Calu3 (cell line): Measurements from ENCODE around the gene HOXA3. TPM values are rescaled to one million over a fixed set of nuclear protein-coding genes. Genes with fewer than 3 reads are reported as not detected.
A peak's percentile ranks its signal among the peaks of the same experiment; 100 is the strongest.

Source experiments
- BruUV-seq: library from RNA; stranded (reverse); fragments of 400-500 nt; replicated peaks from 2 replicates; lab custom pipeline; 2021; lab: Mats Ljungman, UMichigan
- CTCF ChIA-PET: fragments of 300-600 bp; sonication (Branson Sonifier 250); formaldehyde crosslinking; loops from one replicate; lab custom pipeline; 2022; ENCODE audit warnings: antibody characterized with exemption; lab: Charles Lee
- DNase-seq: peaks from one replicate; pipeline ENCODE4 v3.0.0; 2022
- H3K27ac Mint-ChIP-seq: one replicate; pipeline ENCODE4 v1.8.0; 2022; ENCODE audit warnings: mixed read lengths; ENCODE audit not compliant: unreplicated experiment
- H3K27me3 Mint-ChIP-seq: one replicate; pipeline ENCODE4 v1.8.0; 2022; ENCODE audit warnings: mixed read lengths; ENCODE audit not compliant: unreplicated experiment
- H3K36me3 Mint-ChIP-seq: one replicate; pipeline ENCODE4 v1.8.0; 2022; ENCODE audit warnings: mild to moderate bottlenecking, moderate library complexity, mixed read lengths; ENCODE audit not compliant: insufficient read depth, unreplicated experiment
- H3K4me1 Mint-ChIP-seq: one replicate; pipeline ENCODE4 v1.8.0; 2022; ENCODE audit warnings: mild to moderate bottlenecking, low read depth, mixed read lengths; ENCODE audit not compliant: unreplicated experiment
- H3K4me3 Mint-ChIP-seq: one replicate; pipeline ENCODE4 v1.8.0; 2022; ENCODE audit warnings: mild to moderate bottlenecking, low read depth, moderate library complexity, mixed read lengths; ENCODE audit not compliant: unreplicated experiment
- H3K9me3 Mint-ChIP-seq: one replicate; pipeline ENCODE4 v1.8.0; 2022; ENCODE audit warnings: low read depth, mixed read lengths; ENCODE audit not compliant: unreplicated experiment
- intact Hi-C: fragments of 100-400 bp; cut with micrococcal nuclease; formaldehyde crosslinking; loops from one replicate; pipeline ENCODE4 v1.10.0; 2022; ENCODE audit not compliant: unreplicated experiment
- total RNA-seq: library from RNA; stranded (reverse); gene quantifications from 2 replicates; pipeline ENCODE4 v1.2.3, GENCODE V29; 2022
- TF ChIP-seq, protein P1 (sequence below): fragments of 200-600 bp; IDR thresholded peaks from one replicate; pipeline ENCODE4 v1.8.0; 2022; ENCODE audit warnings: antibody characterized with exemption; ENCODE audit not compliant: unreplicated experiment

The HOXA3 gene
- total RNA-seq, 1 experiment from 2014 or later = 20.9 TPM

DNA sequence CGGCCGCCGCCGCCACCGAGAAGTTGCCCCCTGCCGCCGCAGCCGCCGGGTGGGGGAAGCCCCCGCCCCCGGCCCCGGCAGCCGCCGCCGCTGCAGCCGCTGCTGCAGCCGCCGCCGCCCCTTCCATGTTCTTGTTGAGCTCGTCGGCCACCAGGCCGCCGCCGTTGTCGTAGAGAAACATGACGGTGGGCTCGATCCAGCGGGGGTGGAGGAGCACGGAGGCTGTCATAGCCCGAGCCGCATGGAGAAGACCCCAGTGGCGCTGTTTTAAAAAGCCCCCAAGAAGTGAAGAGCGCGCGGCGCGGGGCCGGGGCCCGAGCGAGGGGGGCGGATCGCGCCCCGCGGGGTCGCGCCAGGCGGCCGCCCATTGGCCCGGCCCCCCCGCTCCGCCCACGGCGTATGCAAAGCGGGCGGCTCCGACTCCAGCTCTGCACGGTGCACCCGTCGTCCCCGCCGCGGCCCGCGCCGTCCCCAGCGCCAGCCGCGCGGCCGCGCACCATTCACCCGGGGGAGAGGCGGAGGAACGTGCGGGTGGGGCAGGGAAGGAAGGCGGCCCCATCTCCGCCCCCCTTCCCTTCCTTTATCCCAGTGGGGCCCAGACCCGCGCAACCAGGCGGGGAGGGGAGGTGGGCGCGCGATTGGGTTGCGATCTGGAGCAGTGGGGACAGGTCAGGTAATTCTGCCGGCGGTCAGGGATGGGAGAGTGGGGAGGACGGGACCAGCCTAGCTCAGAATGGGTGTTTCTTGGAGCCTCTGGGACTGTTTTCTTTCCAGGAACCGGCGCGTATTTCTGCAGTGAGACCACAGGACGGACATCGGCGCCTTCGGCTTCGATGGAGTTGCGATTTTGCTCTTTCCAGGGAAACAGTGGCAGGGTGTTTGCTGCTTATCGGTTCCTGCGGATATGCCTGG lies 47.7 kb upstream of the HOXA3 start, which contains the start of gene HOXA13:
TSS of gene HOXA13 (minus strand) at position 243 of the 912 bp plus-strand sequence. CDS start at position 229, 14 bp downstream.
- CTCF ChIA-PET = interaction anchor here (0.7 to 1.9 kb wide), 13 partner anchors 8 to 794 kb away, joined by 3 to 9 read pairs (median 3); no protein-coding TSS in a partner anchor
- intact Hi-C loops = loop anchor here (5.0 kb wide), 1 partner anchor 572 kb away; no protein-coding TSS in a partner anchor
- TF ChIP-seq, protein P1, sequence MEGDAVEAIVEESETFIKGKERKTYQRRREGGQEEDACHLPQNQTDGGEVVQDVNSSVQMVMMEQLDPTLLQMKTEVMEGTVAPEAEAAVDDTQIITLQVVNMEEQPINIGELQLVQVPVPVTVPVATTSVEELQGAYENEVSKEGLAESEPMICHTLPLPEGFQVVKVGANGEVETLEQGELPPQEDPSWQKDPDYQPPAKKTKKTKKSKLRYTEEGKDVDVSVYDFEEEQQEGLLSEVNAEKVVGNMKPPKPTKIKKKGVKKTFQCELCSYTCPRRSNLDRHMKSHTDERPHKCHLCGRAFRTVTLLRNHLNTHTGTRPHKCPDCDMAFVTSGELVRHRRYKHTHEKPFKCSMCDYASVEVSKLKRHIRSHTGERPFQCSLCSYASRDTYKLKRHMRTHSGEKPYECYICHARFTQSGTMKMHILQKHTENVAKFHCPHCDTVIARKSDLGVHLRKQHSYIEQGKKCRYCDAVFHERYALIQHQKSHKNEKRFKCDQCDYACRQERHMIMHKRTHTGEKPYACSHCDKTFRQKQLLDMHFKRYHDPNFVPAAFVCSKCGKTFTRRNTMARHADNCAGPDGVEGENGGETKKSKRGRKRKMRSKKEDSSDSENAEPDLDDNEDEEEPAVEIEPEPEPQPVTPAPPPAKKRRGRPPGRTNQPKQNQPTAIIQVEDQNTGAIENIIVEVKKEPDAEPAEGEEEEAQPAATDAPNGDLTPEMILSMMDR = no peak
- peaks cover 25% of the 10 kb centered on the region for H3K36me3 Mint-ChIP-seq
- H3K4me1 Mint-ChIP-seq = peaks cover 10% of the 10 kb centered on the region
- peaks cover 49% of the 10 kb centered on the region for H3K27me3 Mint-ChIP-seq
- BruUV-seq = no TSS peak
- no peak within 1 kb of the TSS for H3K27ac Mint-ChIP-seq
- H3K4me3 Mint-ChIP-seq = peak within 1 kb of the TSS; percentile 71
- H3K9me3 Mint-ChIP-seq = no peaks in the 10 kb centered on the region
- DNase-seq = peak; percentile 90

DNA sequence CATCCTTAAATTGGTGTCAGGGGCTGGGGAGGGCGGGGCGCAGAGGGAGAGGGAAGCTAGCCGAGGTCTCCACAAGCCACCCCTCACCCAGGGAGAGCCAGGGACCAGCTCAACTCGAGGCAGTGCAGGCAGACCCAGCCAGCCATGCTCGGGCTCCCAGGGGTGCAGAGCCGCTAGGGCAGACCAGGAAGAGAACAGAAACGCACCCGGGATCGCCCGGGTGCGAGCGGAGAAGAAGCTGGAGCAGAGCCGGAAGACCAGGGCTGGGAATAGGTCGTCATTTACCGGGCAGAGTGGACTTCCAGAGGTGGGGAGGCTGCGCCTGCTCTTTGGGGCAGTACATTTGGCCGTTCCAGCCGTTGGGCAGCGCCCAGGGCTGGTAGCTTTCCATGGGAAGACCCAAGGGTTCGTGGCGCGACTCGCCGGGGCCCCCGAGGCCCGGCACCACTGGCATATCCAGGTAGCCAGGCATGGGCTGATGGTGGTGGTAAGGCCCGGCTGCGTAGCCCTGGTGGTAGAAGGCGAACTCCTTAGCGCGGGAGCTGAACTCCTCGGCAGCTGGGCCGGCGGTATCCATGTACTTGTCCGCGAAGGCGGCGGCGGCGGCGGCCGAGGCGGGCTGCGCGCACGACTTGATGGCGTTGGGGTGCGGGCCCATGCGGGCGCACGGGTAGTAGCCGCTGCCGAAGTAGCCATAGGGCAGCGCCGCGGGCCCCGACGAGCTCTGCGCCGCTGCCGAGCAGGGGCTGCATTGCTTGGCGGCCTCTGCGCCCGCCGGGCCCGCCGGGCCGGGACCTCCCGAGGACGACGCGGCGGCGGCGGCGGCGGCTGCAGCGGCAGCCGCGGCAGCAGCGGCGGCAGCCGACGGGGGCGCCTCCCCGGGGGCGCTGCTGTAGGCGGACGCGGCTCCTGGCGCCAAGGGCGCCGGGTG lies 46.8 kb upstream of the HOXA3 start:
- TF ChIP-seq, protein P1 = no peak
- Mint-ChIP-seq H3K4me1 (peaks cover 10% of the 10 kb centered on the region), H3K4me3 (peak overlapping the region; percentile 71), H3K36me3 (peaks cover 25% of the 10 kb centered on the region), H3K27me3 (peaks cover 40% of the 10 kb centered on the region), H3K9me3 (no peaks in the 10 kb centered on the region), H3K27ac (no peak overlapping the region)
- CTCF ChIA-PET = interaction anchor here (0.5 to 1.9 kb wide), 20 partner anchors 9 to 948 kb away, joined by 3 to 9 read pairs (median 3); no protein-coding TSS in a partner anchor
- intact Hi-C loops = loop anchor here (5.0 kb wide), 1 partner anchor 573 kb away; no protein-coding TSS in a partner anchor
- no TSS peak for BruUV-seq
- DNase-seq = peak; percentile 59

DNA sequence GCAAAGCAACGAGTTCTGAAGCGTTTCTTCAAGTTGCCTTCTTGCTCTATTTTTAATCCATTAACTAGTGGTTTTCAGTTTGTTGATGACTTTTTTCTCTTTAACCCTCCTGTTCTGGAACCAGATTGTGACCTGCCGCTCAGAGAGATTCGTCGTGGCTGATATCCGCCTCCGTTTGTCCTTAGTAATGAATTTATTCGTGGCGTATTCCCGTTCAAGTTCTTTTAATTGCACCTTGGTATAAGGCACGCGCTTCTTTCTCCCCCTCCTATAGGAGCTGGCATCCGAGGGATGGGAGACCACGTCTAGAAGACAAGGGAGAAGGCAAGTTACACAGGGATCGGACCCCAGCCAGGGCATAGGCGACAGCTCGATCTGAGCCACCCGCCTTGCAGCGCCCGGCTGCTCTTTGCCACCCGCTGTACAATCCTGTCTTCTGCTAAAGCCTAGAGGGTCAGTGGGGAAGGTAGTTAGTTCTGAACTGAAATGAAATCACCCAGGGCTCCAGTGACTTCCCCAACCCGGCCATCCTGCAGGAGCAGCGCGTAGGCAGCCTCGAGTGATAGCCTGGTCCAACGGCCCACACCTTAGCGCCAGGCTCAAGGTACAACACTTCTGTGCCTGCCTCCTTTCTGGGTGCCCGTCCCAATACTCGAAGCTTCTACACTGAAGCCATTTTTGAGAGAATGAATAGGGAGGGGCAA lies 45.9 kb upstream of the HOXA3 start:
- H3K27me3 Mint-ChIP-seq = peaks cover 31% of the 10 kb centered on the region
- H3K4me3 Mint-ChIP-seq = peak overlapping the region; percentile 71
- TF ChIP-seq, protein P1 = no peak
- no peak for DNase-seq
- H3K27ac Mint-ChIP-seq = no peak overlapping the region
- CTCF ChIA-PET = interaction anchor here (0.5 to 1.2 kb wide), 8 partner anchors 10 to 895 kb away, joined by 3 to 5 read pairs (median 3); no protein-coding TSS in a partner anchor
- BruUV-seq = no TSS peak
- H3K36me3 Mint-ChIP-seq = peaks cover 25% of the 10 kb centered on the region
- H3K9me3 Mint-ChIP-seq = no peaks in the 10 kb centered on the region
- intact Hi-C loops = loop anchor here (5.0 kb wide), 1 partner anchor 574 kb away; no protein-coding TSS in a partner anchor
- peaks cover 10% of the 10 kb centered on the region for H3K4me1 Mint-ChIP-seq
